Activated CD4-positive, alpha-beta T cell treated with anti-CD3 and anti-CD28 coated beads, Interleukin-2, amount 50 U/mL, for 1 hour (primary cell): ENCODE data around the gene FHOD1.

ENCODE experiments used
- DNase-seq: peaks from one replicate; pipeline ENCODE4 v3.0.0-alpha.2; 2020

Gene FHOD1

DNA sequence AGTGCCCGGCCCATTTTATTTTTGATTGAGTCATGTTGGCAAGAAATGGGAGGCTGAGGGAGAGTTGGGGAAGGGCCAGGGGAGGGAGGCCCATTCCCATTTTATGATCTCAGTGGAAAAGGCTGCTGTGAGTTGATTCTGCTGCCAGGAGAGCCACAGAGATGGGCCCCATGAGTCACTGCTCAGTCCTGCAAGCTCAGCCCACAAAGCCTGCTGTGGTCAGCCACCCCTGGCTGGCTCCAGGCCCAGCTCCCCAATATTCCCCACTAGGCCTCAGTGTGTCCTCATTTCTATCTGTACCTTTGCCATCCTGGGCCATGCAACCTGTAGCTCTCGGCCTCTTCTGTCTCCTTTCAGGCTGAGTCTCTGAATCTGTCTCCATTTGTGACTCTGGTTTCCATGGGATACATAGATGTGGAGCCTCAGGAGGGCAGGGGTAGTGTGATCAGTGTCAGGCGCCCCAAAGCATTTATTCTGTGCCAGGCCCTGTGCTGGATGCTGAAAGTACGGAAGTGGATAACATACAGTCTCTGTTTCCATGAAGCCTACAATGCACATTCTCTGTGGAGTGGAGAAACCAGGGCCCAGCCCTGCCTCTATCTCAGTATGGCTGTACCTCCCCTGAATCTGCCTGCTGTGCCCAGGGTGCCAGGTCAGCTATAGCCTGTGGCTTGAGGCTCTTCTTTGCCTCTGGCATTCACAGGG is 30.2 kb upstream of the FHOD1 start:
- DNase-seq = no peak

DNA sequence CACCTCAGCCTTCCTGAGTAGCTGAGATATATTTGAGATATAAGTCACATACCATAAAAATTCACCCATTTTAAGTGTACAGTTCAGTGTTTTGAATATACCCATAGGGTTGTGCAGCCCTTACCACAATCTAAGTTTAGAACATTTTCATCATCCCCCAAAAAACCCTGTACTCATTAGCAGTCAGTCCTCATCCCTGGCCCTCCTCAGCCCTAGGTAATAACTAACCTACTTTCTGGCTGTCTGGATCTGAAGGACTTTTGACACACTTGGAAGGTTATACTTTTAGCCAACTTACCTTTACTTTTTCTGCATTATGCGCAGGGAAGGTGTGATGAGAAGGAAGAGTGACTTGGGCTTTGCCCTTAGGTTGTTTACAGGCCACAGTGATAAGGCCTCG is 28.0 kb upstream of the FHOD1 start:
- DNase-seq = no peak

DNA sequence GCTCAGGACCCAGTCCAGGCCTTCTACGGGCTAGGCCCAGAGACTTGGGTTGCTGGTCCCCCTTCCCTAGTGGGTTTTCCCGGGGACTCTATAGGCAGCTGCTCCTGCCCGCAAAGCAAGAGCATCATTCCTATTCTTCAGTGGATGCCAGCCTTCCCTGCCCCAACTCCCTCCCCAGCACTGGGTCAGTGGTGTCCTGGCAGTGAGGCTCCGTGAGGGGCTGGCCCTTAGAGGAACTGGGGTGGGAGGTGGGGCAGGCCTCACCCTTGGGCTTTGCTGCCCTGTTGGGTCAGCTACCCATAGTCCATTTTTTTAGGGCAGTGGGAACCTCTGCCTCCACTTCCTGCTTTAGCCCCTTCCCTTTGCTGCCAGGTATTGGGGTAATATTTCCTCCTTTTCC is 24.2 kb upstream of the FHOD1 start:
- no peak for DNase-seq

DNA sequence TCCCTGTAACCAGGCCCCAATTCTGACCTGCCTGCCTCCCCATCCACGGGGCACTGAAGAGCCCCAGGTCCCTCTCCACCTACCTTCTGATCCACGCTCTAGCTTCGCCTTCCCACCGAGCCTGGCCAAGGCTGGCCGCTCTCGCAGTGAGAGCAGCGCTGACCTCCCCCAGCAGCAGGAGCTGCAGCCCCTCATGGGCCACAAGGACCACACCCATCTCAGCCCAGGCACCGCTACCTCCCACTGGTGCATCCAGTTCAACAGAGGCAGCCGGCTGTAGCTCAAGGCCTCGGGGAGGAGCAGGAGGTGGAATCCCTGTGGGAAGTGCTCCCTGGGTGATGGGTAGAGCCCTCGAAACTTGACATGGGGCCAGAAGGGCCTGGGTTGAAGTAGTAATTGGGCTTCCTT is 23.7 kb upstream of the FHOD1 start:
- no peak for DNase-seq

DNA sequence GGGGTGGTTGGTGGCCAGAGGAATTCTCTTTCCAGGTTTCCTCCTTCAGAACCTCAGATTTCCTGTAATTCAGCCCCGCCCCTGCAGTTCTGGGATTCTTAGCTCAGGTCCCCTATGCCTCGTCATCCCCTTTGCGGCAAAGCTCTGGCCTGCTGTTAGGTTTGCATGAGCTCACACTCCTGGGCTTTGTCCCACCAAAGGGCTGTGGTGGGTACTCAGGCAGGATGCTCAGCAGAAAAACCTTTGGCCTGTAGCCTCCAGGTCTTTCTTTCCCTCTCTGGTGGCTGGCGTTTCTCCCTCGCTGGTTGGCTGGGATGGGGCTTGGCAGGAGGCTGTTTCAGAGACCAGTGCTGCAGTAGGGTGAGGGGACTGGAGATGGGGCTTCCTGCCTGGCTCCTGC is 22.5 kb upstream of the FHOD1 start:
- no peak for DNase-seq

DNA sequence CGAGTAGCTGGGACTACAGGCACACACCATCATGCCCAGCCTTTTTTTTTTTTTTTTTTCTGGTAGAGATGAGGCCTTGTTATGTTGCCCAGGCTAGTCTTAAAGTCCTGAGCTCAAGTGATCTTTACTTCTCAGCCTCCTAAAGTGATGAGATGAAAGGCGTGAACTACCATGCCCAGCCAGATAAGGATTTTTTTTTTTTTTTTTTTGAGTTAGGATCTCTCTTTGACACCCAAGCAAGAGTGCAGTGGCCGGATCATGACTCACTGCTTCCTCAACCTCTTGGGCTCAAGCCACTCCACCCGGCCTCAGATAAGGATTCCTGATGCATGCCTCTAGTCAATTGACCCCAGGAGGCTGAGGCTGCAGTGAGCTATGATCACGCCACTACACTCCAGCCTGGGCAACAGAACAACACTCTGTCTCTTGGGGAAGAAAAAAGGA is 20.9 kb upstream of the FHOD1 start:
- DNase-seq = no peak

DNA sequence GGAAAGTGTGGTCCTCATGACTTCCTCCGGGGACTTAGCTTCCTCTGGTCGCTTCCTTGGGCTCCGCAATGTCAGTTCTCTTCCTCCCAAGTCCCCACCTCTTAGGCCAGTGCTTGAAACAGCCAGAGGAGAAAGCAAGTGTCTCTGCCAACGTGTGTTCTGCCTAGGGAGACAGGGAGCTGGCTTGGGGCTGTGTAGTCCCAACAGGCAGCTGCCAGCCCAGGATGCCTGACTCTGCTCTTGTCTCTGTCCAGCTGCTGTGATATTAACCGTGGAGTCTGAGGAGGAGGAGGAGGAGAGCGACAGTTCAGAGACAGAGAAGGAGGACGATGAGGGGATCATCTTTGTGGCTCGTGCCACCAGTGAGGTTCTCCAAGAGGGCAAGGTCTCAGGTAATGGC is 18.6 kb upstream of the FHOD1 start:
- DNase-seq = no peak

DNA sequence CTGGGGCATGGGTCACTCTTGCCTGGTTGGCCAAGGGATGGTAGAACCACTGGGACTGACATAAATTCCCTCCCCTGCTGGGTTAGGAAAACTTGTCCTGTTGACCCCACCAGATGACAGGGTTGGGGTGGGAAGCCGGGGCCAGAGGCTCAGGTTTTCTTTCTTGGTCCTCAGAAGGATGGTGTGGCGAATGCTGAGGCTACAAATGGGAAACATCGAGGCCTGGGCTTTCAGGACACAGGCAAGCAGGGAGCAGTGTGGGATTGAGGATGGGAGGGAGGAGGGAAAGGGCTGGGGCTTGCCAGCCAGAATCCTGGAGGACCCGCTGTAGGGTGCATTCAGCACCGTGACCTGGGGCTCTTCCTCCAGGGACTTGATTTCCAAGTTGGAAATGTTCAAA is 17.6 kb upstream of the FHOD1 start:
- DNase-seq = no peak

DNA sequence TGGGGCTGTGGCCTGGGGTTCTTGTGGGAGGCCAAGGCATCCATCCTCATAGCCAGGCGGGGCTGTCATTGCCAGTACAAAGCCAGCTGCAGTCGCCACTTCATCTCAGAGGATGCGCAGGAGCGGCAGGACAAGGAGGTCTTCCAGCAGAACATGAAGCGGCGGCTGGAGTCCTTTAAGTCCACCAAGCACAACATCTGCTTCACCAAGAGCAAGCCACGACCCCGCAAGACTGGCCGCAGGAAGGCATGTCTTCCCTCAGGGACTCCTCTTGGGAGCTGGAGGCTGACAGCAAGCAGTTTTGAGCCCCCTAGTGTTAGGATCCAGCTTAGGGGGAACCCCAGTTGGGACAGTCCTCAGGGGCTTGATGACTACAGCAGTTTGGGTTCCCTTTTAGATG is 17.0 kb upstream of the FHOD1 start:
- DNase-seq = no peak

DNA sequence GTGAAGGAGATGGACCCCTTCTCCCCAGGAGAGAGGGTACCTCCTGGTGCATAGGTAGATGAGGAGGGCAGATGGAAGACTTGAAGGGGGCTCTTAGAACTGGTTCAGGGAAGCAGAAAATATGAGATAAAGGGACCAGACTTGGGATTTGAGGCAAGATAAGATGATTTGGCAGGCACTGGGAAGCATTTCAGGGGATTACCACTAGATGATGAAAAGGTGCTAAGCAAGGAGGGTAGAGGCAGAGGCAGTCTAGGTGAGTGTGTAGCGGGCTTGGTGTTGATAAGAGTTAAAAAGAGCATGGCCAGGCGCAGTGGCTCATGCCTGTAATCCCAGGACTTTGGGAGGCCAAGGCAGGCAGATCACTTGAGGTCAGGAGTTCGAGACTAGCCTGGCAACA is 15.9 kb upstream of the FHOD1 start:
- DNase-seq = no peak

DNA sequence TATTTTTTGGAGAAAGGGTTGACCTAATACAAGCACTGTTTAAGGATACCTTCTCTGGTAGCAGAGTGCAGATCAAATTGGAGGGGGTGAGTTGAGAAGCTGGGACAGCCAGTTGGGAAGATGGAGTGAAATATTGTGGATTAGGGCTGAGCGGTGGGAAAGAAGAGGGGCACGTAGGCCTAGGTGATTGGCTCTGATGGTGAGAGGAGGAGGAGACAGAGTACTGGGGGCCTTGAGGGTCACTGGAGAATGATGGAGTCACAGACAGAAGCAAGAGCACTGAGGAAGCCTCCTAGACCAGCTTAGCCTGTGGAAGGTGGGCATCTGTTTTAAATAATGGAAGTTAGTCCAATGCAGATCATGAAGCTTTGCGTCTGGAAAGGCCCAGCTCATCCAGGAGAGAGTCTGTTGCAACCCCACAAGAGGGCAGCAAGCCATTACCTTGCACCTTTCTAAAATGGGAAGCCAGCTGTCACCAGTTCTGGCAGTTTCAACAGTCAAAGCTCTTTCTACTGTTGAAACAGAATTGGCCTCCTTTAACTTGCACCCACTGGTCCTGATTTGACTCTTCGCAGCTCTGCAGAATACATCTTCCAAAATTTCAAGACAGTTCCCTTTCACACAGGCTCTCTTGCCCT is 13.3 kb upstream of the FHOD1 start:
- DNase-seq = no peak

DNA sequence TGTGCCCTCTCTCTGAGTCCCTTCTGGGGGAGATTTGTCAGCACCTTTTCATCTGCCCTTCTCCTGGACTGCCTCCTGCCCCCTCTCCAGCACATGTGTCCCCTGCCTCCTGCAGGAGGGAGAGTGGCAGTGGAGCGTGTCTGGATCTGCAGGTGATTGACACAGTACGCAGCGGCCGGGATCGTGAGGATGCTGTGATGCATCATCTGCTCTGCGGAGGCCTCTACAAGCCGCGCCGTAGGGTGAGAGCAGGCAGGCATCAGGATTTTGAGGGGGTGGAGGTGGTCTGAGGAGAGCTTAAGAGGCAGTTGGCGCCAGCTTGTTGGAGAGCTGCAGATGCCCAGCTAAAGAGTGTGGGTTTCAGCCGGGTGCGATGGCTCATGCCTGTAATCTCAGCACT is 12.4 kb upstream of the FHOD1 start:
- DNase-seq = no peak

DNA sequence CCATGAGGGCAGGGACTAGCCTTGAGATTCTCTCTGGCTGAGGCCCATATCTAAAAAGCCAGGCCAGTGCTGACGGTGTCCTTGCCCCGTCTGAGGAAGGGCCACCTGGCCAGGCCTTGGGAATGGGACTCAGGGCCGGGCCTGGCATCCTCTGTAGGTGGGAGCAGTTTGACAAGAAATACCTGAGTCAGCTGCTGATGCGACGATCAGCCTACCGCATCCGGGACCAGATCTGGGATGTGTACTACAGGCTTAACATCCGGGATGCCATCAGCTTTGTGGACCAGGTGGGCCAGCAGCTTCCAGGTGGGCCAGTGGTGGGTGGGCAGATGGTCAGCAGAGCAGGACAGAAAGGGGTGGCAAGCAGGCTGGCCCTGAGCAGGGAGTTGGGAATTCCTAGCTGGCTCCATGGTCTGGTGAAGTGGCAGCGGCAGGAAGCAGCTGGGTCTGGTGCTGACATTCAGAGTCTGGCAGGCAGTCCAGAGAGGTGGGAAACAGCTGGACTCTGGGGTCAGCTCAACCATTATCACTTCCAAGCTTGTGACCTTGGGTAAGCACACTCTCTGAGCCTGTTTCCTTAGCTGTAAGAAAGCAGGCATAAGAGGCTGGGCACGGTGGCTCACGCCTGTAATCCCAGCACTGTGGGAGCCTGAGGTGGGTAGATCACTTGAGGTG is 11.0 kb upstream of the FHOD1 start:
- no peak for DNase-seq

DNA sequence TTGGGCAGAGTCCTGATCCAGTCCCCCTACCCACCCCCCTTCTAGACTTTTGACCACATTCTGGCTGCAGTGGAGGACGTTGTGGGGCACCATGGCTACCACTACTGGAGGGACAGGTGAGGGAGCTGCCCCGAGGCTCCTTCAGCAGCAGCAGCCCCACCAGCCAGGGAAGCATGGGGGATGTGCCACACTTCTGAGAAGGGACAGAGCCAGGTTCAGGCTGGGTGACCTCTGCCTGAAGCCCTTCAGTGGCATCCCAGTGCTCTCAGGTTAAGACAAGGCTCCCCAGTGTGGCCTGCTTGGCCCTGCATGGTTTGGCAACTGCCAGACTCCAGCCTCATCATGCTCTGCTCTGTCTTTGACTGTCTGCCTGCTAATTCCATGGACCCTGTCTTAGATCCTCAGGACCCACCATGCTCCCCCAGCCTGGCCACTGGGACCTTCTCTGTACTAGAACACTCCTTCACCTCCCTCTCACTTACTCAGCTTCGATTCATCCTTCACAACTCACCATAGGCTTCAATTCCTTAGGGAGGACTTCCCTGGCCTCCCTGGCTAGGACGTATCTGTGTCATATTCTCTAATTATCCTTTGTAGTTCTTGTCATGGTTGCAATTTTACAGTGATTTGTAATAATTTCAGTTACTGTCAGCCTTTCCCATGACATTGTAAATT is 10.3 kb upstream of the FHOD1 start:
- DNase-seq = no peak

DNA sequence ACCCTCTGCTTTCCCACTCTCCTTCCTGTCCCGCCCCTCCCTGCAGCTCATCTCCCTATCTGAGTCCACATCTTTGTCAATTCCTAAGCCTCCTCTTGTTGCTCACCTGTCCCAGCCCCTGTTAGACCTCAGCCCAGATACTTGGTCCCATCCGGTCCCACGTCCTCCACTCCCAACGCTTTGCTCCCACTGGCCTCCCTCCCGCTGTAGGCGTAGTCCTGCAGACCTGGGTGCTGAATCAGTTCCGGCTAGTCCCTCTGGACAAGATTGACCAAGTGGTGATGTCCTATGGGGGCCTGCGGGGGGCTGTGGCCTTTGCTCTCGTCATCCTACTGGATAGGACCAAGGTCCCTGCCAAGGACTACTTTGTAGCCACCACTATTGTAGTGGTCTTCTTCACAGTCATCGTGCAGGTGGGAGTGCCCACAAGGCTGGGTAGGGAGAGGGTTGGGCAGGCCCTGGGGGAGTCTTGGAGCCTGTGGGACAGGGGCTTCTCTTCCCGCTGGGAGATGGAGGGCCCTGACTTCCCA is 9.5 kb upstream of the FHOD1 start:
- no peak for DNase-seq

DNA sequence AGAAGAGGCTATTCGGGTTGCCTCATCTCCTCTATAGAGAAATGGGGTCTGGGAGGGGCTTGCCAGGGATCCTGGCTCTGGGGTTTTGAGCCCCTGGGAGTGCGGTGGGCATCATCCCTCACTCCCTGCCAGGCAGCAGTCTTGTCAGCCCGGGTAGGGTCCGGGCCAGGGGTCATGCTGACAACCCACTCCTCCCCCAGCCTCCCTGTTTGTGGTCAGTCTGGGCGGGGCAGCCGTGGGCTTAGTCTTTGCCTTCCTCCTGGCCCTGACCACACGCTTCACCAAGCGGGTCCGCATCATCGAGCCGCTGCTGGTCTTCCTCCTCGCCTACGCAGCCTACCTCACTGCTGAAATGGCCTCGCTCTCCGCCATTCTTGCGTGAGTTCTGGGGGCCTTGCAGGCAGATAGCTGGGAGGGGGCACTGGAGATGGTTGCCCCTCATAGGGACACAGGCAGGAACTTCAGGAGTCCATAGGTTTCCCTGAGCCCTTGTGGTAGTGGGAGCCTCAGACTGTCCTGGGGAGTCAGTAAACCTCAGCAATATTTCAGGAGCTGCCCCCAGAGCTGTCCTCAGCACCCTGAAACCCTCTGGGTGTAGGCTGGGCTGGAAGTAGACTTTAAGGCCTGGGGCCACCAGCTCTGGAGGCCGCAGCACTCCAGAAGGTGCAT is 8.4 kb upstream of the FHOD1 start:
- DNase-seq = no peak

DNA sequence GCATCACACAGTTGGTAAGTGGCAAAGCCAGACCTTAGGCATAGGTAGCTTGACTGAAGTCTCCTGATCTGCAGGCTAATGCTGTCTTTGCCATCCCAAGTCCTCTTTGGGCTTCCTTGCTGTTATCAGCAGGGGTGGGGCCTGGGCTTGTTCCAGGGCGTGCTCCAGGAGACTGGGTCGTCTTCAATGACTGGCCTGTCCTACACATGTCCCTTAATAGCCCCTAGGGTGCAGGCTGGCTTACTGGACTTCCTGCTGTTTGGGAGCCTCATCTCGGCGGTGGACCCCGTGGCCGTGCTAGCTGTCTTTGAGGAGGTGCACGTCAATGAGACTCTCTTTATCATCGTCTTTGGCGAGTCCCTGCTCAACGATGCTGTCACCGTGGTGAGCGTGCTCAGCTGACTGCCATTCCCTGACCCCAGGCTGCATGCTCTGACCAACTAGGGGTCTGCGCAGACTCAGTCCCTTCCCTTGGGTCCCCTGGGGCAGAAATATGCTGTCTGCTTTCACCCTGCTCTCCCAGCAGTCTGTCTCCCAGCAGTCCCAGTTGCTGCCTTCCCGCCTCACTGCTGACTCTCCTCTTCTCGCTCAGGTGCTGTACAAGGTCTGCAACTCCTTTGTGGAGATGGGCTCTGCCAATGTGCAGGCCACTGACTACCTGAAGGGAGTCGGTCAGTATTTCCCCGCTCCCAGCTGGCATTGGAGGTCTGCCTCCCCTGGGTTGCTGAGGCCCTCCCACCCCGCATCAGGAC is 7.7 kb upstream of the FHOD1 start:
- no peak for DNase-seq

DNA sequence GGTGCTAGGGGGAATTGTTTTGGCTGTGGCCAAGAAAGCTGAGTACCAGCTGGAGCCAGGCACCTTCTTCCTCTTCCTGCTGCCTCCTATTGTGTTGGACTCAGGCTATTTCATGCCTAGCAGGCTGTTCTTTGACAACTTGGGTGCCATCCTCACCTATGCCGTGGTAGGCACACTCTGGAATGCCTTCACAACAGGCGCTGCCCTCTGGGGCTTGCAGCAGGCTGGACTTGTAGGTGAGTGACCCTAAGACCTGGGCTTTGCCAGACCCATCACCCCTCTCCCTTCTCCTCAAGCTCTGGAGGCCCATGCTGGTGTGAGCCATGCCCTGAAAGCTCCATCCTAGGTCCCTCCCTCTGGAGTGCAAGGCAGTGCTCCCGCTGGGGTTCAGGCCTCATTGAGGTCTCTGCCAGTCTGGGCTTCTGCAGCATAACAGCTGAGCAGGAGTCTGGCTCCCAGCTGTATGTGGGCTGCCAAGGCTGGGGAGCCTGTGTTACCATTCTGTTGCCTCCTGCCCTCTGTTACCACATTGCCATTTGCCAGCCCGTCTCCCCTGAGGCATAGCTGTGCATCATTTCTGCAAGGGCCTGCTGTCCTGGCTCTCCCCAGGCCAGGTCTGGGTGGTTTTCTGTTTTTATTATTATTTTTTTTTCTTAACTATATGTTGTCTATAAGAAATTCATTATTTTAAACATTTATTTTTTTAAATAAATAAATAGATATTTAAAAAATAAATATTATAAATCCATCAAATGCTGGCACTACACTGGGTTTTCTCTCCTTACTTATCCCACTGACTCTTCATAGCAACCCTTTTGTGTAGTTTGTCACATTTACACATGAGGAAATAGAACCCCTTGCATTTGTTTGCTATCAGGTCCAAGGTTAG is 5.6 kb upstream of the FHOD1 start:
- no peak for DNase-seq

DNA sequence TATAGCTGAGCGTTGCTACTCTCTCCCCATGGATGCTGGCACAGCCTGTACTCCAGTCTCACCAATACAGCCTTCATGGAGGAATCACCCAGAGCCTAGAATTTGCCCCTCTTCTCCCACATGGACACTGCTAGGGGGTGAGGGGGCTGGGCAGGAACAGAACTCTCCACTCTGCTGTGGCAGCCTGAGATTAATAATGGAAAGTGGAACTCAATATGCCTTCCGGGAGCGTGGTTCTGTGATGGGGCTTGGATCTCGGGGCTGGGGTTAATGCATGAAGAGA is 2.7 kb upstream of the FHOD1 start:
- no peak for DNase-seq

DNA sequence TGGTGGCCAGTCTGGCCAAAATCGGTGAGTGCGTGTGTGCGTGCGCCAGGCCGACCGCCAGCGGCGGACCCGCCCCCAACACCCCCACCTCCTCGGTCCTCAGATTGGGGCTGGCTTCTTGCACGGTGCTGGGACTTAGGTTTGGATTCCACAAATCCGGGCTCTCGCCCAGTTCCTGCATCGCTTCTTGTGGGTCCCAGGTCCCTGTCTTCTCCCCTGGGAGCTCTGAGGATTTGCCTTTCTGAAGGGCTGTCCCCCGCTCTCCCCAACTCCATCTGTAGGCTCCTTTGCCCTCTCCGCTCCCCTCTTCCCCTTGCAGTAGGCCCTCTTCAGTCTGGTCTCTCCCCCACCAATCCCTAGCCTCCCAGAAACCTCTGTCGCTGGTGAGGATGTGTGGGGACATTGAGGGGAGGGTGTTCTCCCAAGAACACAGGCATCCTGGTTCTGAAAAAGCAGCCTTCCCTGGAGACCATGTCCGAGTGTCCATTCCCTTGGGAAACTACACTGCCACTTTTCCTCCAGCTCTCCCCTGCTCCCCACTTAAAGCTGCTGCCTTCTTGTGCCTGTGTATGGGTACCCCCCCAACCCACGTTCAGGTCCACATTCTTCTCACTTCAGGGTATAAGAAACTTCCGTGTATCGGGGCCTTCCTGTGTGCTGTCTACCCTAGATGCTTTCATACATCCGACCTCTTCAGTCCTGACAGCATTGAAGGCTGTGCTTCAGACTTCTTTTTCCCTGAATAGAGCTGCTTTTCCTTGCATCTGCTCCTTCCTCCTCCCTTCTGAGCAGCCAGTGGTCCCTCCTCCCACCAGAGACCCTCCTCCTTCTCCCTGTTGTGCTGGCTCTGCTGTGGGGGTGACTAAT is 2.1 kb upstream of the FHOD1 start:
- DNase-seq = no peak
